GM19035 (cell line): ENCODE measurements around the gene RNASET2.
"Not testable (repeated sequence)": the region's sequence is repeated elsewhere in the genome, so short reads cannot be mapped to it uniquely, and the experiment has no call there.

Experiments
- ATAC-seq: cut with Tn5 transposase; IDR thresholded peaks from one replicate; pipeline ENCODE4 v1.9.1; 2021; ENCODE audit not compliant: unreplicated experiment

RNASET2 gene

DNA sequence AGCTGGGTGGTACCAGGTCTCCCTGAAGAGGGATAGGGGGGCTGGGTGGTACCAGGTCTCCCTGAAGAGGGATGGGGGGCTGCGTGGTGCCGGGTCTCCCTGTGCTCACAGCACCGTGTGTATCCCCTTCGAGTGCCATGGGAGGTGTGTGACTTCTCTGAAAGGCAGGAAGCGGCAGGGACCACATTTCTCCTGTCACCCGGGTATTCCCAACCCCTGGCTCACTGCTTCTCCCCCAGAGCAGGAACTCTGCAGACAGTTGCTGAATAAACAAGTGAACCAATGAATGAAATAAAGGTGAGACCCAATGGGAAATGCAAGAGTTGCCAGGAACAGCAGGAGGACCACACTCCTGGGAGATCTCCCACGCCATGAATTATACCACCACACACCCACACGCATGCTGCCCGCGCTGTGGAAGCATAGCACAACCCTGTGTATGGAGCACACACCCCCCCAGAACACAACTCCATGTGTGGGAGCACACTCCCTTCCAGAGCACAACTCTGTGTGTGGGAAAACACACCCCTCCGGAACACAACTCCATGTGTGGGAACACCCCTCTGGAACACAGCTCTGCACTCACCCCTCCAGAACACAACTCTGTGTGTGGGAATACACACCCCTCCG is 50.7 kb downstream of the RNASET2 start:
- no peak for ATAC-seq

DNA sequence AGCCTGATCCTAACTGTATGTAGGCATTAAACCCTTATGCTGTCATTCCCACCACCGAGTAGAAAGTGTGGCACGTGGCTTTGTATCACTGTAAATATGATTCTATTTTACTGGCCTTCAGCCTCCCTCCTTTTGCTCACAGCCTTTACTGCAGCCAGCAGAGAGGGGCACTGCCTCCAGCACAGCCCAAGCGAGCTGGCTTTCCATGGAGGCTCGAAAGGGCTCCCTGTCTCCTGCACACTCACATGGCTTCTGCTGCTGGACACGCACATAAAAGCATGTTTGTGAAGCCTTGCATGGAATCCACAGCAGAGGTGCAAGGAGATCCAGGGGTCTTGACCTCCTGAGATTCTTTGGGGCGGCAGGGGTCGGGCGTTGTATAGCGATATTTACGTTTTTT is 51.3 kb downstream of the RNASET2 start:
- no peak for ATAC-seq

DNA sequence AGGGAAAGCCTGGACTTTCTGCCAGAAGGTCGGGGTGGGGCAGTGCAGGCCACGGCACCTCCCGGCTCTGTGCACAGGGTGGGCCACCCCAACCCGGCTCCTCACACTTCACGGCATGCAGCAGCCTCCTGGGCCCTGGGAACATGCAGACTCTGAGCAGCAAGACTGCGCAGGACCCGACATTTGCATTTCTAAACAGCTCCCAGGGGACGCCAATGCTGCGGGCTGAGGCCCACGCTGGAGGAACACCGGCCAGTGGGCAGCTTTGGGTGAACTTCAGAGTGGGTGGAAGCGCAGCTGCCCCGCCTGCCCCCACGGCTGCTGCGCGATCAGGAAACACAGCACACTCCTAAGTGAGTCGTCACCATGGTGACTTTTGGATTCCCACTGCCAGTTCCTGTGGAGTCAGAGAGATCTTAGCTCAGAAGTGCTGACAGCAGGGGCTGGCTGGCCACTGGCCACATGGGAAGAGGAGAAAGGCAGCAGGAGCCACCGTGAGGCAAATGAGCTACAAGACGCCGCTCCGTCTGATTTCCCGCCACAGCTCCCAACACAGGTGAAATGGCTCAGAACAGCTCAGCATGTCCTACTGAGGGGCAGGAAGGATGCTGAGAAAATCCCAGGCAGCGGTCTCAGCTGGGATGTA is 52.1 kb downstream of the RNASET2 start:
- ATAC-seq, result no peak

DNA sequence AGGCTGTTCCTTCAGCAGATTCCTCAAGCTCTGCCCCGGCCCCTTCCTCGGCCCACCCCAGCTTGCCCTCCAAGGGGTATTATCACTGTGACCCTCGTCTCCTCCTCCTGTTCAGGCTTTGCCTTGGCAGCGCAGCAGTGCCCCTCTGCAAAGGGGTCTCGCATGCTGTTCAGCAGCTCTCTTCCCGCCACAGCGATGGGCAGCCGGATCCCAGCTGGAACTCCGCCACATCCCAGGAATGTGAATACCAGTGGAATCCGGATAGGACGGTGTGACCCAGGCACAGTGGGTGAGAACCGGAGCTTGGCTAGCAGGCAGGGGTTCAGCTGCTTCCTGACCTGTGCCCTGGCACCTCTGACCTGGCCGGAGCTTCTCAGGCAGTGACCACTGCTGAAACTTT is 52.9 kb downstream of the RNASET2 start:
- no peak for ATAC-seq

DNA sequence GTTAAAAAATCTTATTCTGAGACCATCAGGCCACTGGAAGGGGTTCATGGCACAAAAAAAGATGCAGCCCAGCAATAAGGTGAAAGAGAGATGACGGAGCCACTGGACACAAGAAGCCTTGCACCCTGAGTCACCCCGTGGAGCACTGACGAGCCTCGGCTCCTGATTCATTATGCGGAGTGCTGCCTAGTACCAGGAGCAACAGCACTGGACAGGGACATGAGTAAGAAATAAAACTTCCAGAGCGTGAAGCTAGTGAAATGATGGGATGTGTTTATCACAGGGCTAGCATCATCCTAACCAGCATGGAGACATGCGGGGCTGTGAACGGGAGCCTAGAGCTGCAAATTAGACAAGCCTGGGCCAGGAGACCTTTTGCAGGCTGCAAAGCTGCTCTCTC is 53.3 kb downstream of the RNASET2 start:
- no peak for ATAC-seq

DNA sequence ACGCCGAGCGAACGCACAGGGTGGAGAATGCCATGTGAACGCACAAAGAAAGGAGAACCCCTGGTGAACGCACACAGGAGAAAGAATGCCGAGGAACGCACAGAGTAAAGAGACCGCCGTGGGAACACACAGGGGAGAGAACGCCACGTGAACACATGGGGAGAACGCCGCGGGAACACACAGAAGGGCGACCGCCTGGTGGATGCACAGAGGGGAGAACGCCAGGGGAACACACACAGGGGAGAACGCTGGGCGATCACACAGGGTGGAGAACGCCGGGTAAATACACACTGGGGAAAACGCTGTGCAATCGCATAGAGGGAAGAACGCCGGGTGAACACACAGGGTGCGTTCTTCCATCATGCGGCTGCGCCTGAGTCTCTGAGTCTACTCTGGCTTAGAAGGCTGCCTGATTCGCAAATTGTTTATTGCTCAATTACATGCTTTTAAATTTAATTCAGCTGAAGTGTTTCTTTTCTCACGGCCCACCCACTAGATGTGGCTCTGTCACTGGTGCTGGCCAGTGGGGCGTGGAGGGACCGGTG is 54.1 kb downstream of the RNASET2 start:
- no peak for ATAC-seq

DNA sequence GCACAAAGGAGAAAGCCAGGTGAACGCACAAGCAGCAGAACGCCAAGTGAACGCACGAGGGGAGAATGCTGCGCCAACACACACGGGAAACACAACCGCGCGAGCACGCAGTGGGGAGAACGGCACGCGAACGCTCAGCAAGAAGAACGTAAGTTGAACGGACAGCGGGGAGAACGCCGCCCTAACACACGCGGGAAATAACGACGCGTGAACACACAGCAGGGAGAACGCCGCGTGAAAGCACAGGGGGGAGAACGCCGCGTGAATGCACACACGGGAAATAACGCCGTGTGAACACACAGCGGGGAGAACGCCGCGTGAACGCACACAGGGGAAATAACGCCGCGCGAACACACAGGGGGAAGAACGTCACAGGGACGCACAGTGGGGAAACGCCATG is 54.7 kb downstream of the RNASET2 start:
- ATAC-seq, result no peak

DNA sequence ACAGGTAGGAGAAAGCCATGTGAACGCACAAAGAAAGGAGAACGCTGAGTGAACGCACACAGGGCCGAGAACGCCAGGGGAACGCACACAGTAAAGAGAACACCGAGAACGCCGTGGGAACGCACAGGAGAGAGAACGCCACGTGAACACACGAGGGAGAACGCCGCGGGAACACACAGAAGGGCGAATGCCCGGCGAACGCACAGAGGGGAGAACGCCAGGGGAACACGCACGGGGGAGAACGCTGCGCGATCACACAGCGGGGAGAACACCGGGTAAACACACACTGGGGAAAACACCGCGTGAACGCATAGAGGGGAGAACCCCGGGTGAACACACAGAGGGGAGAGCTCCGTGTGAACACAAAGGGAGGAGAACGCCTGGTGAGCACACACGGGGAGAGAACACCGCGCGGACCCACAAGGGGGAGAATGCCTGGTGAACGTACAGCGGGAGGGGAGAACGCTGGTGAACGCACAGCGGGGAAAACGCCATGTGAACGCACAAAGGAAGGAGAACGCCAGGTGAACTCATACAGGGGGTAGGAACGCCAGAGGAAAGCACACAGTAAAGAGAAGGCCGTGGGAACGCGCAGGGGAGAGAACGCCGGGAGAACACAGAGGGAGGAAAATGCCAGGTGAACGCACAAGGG is 55.3 kb downstream of the RNASET2 start:
- ATAC-seq, result no peak

DNA sequence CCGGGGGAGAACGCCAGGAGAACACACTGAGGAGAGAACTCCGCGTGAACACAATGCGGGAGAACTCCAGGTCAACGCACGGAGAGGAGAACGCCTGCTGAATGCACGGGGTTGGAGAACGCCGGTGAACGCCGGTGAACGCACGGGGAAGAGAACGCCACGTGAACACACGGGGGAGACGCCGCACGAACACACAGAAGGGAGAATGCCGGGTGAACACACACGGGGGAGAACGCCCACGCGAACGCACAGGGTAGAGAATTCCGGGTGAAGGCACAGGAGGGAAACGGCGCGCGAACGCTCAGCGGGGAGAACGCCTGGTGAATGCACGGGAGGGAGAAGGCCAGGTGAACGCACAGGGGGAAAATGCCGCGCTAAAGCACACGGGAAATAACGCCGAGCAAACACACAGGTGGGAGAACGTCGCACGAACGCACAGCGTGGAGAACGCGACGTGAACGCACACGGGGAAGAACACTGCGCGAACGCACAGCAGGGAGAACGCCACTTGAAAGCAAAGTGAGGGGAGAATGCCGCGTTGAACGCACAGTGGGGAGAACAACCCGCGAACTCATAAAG is 56.1 kb downstream of the RNASET2 start:
- no peak for ATAC-seq

DNA sequence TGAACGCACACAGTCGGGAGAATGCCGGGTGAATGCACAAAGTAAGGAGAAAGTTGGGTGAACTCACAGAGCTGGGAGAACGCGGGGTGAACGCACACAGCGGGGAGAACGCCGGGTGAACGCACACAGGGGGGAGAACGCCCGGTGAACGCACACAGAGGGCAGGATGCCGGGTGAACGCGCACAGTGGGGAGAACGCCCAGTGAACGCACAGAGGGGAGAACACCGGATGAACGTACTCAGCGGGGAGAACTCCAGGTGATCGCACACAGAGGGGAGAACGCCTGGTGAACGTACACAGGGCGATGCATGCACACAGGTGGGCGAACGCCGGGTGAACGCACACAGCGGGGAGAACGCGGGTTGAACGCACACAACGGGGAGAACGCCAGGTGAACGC is 57.4 kb downstream of the RNASET2 start:
- ATAC-seq, result no peak

DNA sequence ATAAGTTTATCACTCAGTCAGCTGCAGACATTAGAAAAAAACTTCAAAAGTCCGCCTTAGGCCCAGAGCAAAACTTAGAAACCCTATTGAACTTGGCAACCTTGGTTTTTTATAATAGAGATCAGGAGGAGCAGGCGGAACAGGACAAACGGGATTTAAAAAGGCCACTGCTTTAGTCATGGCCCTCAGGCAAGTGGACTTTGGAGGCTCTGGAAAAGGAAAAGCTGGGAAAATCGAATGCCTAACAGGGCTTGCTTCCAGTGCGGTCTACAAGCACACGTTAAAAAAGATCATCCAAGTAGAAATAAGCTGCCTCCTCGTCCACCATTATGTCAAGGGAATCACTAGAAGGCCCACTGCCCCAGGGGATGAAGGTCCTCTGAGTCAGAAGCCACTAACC is 61.7 kb downstream of the RNASET2 start:
- ATAC-seq, result not testable (repeated sequence)

DNA sequence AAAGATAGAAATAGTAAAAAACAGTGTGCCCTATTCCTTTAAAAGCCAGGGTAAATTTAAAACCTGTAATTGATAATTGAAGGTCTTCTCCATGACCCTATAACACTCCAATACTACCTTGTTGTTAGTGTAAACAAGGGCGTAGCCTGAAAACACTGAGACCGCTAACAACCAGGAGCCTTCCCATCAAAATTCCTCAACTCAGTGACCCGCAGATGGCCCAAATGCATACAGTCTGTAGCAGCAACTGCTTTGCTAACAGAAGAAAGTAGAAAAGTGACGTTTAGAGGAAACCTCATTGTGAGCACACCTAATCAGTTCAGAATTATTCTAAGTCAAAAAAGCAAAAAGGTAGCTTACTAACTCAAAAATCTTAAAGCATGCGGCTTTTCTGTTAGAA is 63.9 kb downstream of the RNASET2 start:
- ATAC-seq, result not testable (repeated sequence)

DNA sequence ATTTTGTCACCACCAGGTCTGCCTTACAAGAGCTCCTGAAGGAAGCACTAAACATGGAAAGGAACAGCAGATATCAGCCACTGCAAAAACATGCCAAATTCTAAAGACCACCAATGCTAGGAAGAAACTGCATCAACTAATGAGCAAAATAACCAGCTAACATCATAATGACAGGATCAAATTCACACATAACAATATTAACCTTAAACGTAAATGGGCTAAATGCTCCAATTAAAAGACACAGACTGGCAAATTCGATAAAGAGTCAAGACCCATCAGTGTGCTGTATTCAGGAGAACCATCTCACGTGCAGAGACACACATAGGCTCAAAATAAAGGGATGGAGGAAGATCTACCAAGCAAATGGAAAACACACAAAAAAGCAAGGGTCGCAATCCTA is 69.6 kb downstream of the RNASET2 start:
- ATAC-seq, result not testable (repeated sequence)

DNA sequence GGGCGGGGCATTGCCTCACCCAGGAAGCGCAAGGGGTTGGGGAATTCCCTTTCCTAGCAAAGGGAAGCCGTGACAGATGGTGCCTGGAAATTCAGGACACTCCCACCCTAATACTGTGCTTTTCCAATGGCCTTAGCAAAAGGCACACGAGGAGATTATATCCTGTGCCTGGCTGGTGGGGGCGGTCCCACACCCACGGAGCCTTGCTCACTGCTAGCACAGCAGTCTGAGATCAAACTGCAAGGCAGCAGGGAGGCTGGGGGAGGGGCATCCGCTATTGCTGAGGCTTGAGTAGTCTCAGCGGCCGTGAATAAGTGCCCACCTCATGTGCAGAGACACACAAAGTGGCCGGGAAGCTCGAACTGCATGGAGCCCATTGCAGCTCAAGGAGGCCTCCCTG is 71.4 kb downstream of the RNASET2 start:
- ATAC-seq, result not testable (repeated sequence)

DNA sequence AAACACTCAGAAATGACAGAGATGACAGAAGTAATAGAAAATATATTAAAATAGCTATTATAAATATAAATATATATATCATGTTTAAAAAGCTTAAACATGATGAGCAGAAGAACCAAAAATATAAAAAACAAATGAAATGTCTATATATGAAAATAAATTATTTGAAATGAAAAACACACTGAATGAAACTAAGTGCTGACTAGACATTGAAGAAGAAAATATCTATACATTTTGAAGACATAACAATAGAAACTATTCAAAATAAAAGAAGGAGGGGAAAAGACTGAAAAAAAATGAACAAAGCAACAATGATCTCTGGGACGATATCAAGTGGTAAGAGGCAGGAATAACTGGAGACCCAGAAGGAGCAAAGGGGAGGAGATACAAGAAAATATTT is 76.8 kb downstream of the RNASET2 start:
- ATAC-seq, result no peak
